Stimulated activated CD4-positive, alpha-beta T cell treated with anti-CD3 and anti-CD28 coated beads, Interleukin-4, amount 100 ng/mL, for 24 hours (primary cell): ENCODE measurements around the gene PCDH15.

ENCODE experiments used
- DNase-seq: peaks from one replicate; pipeline ENCODE4 v3.0.0-alpha.2; 2020

The PCDH15 gene

DNA sequence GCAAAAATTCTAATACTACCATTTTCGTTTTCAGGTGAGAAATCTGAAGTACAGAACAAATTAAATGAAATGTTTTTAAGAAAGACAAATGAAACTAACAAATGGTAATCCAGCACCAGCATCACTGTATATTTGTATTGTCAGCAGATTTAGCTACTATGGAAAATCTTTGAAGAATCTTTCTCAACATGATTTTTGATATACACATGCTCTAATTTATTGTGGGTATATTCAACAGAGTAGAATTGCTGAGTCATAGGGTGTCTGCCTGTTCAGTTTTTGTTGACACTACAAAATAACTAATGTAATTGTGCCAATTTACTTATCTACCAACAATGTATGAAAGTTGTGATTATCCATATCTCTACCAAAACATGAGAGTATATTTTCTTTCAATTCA lies 437.6 kb downstream of the PCDH15 start:
- DNase-seq, result no peak

DNA sequence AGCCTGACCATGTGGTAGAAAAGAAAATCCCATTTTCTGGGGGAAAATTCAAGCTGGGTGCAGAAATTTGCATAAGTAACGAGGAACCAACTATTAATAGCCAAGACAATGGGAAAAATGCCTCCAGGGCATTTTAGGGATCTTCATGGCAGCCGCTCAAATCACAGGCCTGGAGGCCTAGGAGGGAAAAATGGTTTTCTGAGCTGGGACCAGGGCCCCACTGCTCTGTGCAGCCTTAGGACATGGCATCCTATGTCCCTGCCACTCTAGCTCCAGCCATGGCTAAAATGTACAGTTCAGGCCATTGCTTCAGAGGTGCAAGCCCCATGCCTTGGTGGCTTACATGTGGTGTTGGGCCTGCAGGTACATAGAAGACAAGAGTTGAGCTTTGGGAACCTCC lies 459.0 kb downstream of the PCDH15 start:
- no peak for DNase-seq

- DNase-seq, result no peak
Measured at GRCh38 chr10:54335296-54335695, 465.7 kb downstream of the PCDH15 start.

GRCh38 chr10:54319341-54319740 lies 481.7 kb downstream of the PCDH15 start:
- DNase-seq, result no peak

DNA sequence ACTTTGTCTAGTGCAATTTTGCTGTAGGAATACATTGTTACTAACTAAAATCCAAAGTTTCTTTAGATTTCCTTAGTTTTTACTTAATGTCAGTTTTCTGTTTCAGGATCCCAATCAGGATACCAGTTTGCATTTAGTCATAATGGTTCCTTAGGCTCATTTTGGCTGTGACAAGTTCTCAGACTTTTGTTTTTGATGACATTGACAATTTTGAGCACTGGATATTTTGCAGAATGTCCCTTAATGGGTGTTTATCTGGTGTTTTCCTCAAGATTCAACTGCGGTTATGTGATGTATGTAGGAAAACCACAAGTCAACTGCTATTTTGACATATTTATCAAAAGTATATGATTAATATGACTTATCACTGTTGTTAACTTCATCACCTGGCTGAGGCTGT lies 482.6 kb downstream of the PCDH15 start:
- no peak for DNase-seq

DNA sequence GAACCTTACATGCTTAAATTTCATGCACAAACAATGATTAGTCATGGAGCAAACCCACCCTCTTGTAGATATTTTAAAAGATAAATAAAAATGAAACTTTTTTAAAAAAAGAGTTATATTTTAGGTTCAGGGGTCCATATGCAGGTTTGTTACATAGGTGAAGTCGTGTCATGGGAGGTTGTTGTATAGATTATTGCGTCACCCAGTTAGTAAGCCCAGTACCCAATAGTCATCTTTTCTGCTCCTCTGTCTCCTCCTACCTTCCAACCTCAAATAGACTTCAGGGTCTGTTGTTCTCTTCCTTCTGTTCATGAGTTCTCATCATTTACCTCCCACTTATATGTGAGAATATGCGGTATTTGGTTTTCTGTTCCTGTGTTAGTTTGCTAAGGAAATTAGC lies 486.6 kb downstream of the PCDH15 start:
- no peak for DNase-seq

DNA sequence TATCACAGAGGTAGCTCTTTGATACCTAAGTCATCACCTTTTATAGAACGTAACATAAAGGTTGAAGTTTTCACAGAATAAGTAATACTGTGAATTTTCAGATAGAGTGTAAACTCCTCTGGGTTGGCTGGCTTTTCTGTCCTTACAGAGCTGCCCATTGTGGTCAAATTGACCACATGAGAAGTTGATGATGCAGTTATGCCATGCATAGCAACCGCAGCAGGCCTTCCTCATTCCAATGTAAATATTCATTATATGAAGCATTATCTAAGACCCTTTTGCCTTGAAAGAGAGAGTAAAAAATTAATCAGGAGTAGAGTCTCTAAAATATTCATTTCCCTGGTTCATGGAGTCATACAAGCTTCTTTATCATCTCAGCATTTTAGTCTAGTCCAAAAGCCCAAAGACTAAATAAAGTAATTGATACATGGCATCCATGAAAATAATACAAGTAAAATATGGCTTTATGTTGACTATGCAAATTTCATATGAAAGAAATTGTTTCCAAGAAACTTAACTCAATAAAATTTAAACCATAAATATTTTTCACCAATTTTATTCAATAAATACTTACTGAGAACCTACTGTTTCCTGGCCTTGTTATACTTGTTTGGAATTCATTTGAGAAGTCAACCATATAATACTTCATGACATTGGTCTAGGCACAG lies 516.4 kb downstream of the PCDH15 start:
- DNase-seq, result no peak

- DNase-seq, result no peak
Measured at GRCh38 chr10:54282012-54282411, 519.0 kb downstream of the PCDH15 start.

DNA sequence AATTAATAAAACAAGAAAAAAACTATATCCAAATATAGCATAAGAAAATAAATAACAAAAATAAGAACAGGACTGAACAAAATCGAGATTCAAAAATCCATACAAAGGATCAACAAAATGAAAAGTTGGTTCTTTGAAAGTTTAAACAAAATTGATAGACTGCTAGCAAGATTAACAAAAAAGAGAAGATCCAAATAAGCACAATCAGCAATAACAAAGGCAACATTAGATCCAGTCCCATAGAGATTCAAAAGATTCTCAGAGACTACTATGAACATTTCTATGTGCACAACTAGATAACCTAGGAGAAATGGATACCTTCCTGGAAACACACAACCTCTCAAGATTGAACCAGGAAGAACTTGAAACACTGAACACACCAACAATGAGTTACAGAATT lies 534.6 kb downstream of the PCDH15 start:
- DNase-seq, result no peak

GRCh38 chr10:54262726-54263125 lies 538.3 kb downstream of the PCDH15 start:
- no peak for DNase-seq

GRCh38 chr10:54259104-54259503 lies 541.9 kb downstream of the PCDH15 start:
- no peak for DNase-seq

- DNase-seq, result no peak
Measured at GRCh38 chr10:54234832-54235231, 566.2 kb downstream of the PCDH15 start.

- no peak for DNase-seq
Measured at GRCh38 chr10:54203401-54203800, 597.6 kb downstream of the PCDH15 start.

DNA sequence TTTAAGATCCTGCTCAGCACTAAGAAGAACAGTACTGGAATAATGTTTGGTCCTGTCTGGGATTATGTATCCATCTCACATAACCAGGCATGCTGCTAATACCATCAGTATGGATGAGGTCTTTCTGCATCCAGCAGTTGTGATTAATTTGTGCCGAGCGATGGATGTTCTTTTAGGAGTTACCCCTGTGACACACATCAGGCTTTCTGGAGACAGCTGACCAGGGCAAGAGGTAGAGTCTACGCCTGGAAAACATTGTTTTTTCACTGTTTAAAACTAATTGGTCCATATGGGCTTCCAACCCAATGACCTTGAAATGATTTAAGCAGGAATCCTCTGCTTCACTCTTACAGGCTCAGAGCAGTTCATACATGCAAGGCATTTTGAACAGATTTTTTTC lies 603.0 kb downstream of the PCDH15 start:
- no peak for DNase-seq

DNA sequence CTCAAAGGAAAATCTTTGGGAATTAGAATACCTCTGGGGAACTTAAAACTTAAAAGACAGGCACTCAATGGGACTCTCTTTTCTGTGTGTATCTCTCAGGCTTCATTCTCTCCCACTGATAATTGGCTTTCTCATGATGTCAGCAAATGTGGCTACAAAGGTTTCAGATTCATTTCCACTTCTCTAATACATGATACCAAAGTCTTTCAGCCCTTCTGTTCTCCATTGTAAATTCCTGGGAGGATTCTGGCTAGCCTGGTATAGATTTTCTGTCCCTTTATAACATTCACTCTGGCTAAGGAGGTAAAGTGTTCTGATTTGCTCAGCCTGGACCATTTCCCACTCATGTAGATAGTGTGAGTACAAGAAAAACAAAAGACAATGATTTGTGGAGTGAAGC lies 606.2 kb downstream of the PCDH15 start:
- no peak for DNase-seq

DNA sequence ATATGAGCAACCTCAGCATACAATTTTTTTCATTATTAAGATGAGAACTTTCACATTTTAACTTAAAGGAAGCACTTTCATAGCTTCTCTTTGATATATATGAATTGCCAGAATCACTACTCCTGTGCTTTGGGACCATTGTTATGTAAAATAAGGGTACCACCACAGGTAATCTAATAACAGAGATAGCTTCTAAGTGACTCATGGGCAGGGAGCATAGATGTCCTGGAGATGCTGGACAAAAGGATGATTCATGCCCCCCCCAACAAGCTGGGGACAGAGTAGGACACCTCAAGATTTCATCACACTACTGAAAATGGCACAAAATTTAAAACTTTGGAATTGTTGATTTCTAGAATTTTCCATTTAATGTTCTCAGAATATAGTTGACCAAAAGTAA lies 641.1 kb downstream of the PCDH15 start:
- DNase-seq, result no peak

DNA sequence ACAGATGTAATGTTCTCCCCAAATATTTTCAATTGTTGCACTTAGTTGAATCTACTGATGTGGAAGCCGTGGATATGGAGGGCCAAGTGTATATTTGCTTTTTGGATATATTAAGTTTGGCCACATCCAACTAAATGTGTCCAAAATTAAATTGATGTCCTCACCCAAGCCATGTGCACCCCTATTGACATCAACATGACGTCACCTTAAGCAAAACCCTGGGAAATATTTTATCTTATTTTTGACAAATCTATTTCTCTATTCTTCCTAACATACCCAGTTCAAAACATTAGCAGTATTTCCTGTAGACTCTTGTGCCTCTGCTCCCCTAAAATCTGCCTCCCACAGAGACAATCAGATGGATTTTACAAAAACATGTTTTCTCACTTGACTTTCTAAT lies 652.5 kb downstream of the PCDH15 start:
- DNase-seq, result no peak

GRCh38 chr10:54139819-54140428 lies 661.1 kb downstream of the PCDH15 start:
- no peak for DNase-seq

DNA sequence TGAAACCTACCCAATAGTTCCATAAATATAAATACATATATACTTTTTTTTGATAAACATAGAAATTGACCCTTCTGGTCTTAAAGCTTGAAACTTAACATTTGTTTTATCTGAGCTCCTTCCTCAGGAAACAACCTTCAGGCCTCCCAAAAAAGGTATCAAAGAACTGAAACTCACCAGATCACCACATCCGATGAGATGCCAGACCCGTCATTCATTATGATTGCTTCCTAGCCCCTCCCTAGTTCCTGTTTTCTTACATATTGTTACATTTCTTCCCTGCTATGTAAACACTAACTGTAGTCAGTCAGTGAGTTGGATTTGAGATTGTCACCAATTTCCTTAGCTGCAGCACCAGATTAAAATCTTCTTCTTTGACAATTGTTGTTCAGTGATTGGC lies 663.6 kb downstream of the PCDH15 start:
- no peak for DNase-seq

DNA sequence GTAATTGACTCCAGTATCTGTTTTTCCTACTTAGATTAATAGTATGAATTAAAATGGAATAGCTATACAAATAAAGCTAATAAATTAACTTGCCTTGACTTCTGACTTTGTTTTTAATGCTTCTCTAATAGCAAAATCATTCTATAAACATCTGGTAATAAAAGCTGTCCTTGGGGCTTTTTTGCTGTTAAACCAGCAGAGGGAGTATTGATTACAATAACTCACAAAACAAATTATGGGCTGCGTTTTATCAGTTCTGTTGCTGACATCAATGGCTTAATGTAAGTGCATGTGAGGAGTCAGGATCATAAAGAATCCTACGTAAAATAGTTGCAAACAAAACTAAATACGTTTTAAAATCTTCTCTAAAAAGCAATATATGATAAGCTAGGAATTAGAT lies 667.8 kb downstream of the PCDH15 start:
- no peak for DNase-seq

- DNase-seq, result no peak
Measured at GRCh38 chr10:54131833-54132232, 669.2 kb downstream of the PCDH15 start.

GRCh38 chr10:54130394-54130793 lies 670.6 kb downstream of the PCDH15 start:
- DNase-seq, result no peak

DNA sequence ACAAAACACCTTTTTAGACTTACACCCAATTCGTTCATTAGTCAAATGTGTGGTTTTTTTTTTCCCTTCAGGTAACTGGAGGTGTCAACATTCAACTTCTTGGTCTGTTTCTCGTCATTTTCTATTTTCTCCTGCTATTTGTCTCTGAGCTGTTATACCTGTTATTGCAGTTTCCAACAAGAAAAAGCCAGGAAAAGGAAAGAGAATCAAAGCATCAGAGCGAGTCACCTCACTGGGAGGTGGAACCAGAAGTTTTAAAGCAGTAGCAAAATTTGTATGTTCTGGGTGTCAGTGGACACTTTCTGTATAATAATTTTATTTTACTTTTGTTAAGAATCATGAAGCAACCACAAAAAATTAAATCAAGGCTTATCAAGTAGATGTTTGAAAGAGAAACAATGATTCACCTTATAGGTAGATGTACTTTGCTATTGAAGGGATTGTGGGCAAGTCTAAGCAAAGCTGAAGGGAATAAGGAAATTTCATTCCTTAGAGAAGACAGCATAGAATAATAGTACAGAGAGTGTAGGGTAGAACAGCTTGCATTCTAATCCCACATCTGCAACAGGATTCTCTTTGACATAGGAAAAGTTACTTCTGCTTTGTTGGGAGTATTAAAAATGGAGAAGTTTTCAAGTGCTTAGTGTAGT lies 675.8 kb downstream of the PCDH15 start:
- DNase-seq, result no peak

- DNase-seq, result no peak
Measured at GRCh38 chr10:54124209-54124885, 676.7 kb downstream of the PCDH15 start.
